ENCODE data around the gene SAP30BP.
A peak's percentile ranks its signal among the peaks of the same experiment; 100 is the strongest.

The SAP30BP gene

GRCh38 chr17:75742337-75742736 lies 75.2 kb downstream of the SAP30BP start:
- Histone ChIP-seq H3K9me3 (ENCODE audit: control insufficient read depth, insufficient read depth, low read depth, low read length) (no peaks in the 10 kb centered on the region), H3K4me3 (ENCODE audit: low read depth, low read length) (no peak overlapping the region), H3K4me1 (ENCODE audit: control insufficient read depth, insufficient read depth, low read length) (no peaks in the 10 kb centered on the region), H3K36me3 (ENCODE audit: control insufficient read depth in 2 of 2, insufficient read depth in 1 of 2, low read length in 2 of 2) (no peaks in the 10 kb centered on the region), H3K27ac (ENCODE audit: extremely low read depth, low read depth, low read length) (no peak overlapping the region)
- ChIA-PET POLR2A (no interaction called here), CTCF (interaction anchor here (0.6 to 0.7 kb wide), 3 partner anchors 65 to 128 kb away, joined by 3 to 4 read pairs (median 4); no protein-coding TSS in a partner anchor)
- peak; percentile 17; the same call in 1 of the 2 replicates for TF ChIP-seq ZNF341 (tag by site-specific recombination; IDR thresholded peaks at IDR 0.05; ENCODE audit: low read depth)
- no peak for TF ChIP-seq PRDM1 (tag by site-specific recombination; IDR thresholded peaks at IDR 0.05)
- no peak for TF ChIP-seq ZBTB17 (tag by site-specific recombination; IDR thresholded peaks at IDR 0.05)
- no peak for TF ChIP-seq ZNF473 (tag by site-specific recombination; IDR thresholded peaks at IDR 0.05)
- no peak for TF ChIP-seq ZNF629 (tag by site-specific recombination; IDR thresholded peaks at IDR 0.05)
- no peak for TF ChIP-seq ZFHX2 (tag by site-specific recombination; conservative IDR thresholded peaks at IDR 0.05)
- no peak for TF ChIP-seq ZNF426 (tag by site-specific recombination; IDR thresholded peaks at IDR 0.05)
- TF ChIP-seq HIC1 (tag by site-specific recombination; IDR thresholded peaks at IDR 0.05), result 0 out of 2 replicates have a peak, but pooled peaks have one; percentile 27
- no peak for TF ChIP-seq ZNF112 (tag by site-specific recombination; IDR thresholded peaks at IDR 0.05)
- no peak for TF ChIP-seq ZNF24 (tag by site-specific recombination; IDR thresholded peaks at IDR 0.05)

GRCh38 chr17:75743625-75744206 lies 76.6 kb downstream of the SAP30BP start:
- Histone ChIP-seq H3K36me3 (ENCODE audit: control insufficient read depth in 2 of 2, insufficient read depth in 1 of 2, low read length in 2 of 2) (no peaks in the 10 kb centered on the region), H3K4me3 (ENCODE audit: low read depth, low read length) (no peak overlapping the region), H3K27ac (ENCODE audit: extremely low read depth, low read depth, low read length) (no peak overlapping the region), H3K9me3 (ENCODE audit: control insufficient read depth, insufficient read depth, low read depth, low read length) (no peaks in the 10 kb centered on the region), H3K4me1 (ENCODE audit: control insufficient read depth, insufficient read depth, low read length) (no peaks in the 10 kb centered on the region)
- ChIA-PET POLR2A (no interaction called here), CTCF (interaction anchor here (1.5 to 10.5 kb wide), 3 partner anchors 17 to 111 kb away, joined by 4 to 341 read pairs (median 308); partner anchors contain the start of gene SMIM5)
- TF ChIP-seq ZNF48 (tag by site-specific recombination; IDR thresholded peaks at IDR 0.05) (no peak), ZNF518A (tag by site-specific recombination; conservative IDR thresholded peaks at IDR 0.05; ENCODE audit: low read depth) (no peak), HIC1 (tag by site-specific recombination; IDR thresholded peaks at IDR 0.05) (0 out of 2 replicates have a peak, but pooled peaks have one; percentile 11), ZBTB26 (tag by site-specific recombination; optimal IDR thresholded peaks at IDR 0.05) (no peak), ZNF335 (tag by site-specific recombination; conservative IDR thresholded peaks at IDR 0.05) (no peak), CTCF (tag by site-specific recombination; IDR thresholded peaks at IDR 0.05) (no peak), ZNF184 (tag by site-specific recombination; IDR thresholded peaks at IDR 0.05) (no peak)

All from HEK293 (cell line).